ENCODE measurements around the gene DCAF6.

Gene DCAF6

GRCh38 chr1:168099337-168099801 lies 162.9 kb downstream of the DCAF6 start:
- no peak overlapping the region for H3K4me3 ChIP-seq (ENCODE audit: low read depth, low read length)
- no peak for TF ChIP-seq CTCF (IDR thresholded peaks at IDR 0.05; ENCODE audit: low read depth, low read length)

- no peak for TF ChIP-seq CTCF (IDR thresholded peaks at IDR 0.05; ENCODE audit: low read depth, low read length)
These were observed 164.0 kb downstream of the DCAF6 start for GRCh38 chr1:168100315-168101002.

DNA sequence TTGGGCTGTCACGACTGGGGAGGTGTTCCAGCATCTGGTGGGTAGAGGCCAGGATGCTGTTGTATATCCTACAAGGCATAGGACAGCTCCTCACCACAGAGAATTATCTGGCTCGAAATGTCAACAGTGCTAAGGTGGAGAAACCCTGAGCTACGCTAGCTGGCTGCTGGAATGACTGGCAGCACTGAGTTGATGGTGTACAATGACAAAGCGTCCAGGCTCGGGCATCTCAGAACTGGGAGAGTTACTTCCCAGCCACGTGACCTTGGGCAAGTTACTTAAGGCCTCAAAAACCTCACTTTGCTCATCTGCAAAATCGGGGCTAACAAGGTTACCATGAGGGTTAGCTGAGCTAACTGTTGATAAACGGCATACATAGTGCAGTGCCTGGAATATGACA lies 164.9 kb downstream of the DCAF6 start:
- H3K4me3 ChIP-seq (ENCODE audit: low read depth, low read length) = no peak overlapping the region
- TF ChIP-seq CTCF (IDR thresholded peaks at IDR 0.05; ENCODE audit: low read depth, low read length) = no peak

More at GRCh38 chr1:168100315-168101002, 164.0 kb downstream of the DCAF6 start:
- H3K4me3 ChIP-seq (ENCODE audit: low read depth, low read length) = no peak overlapping the region

DNA sequence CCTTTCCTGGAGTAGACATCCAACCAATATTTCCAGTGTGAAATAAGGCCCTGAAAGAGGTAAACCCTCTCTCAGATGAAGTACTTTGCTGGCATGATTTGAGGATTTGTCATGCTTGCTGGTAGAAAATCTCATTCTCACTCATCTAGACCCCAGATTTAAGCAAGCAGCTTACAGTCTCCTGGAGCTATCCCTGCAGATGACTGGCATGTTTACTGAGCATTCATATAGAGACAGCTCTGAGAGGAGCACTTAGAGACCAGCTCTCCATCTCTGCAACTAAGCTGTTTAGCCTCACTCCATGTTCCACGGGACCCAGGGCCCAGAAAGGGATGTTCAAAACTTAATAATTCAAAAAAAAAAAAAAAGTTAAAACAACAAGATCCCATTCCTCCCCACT lies 166.0 kb downstream of the DCAF6 start:
- H3K4me3 ChIP-seq (ENCODE audit: low read depth, low read length) = no peak overlapping the region
- TF ChIP-seq CTCF (IDR thresholded peaks at IDR 0.05; ENCODE audit: low read depth, low read length) = no peak

DNA sequence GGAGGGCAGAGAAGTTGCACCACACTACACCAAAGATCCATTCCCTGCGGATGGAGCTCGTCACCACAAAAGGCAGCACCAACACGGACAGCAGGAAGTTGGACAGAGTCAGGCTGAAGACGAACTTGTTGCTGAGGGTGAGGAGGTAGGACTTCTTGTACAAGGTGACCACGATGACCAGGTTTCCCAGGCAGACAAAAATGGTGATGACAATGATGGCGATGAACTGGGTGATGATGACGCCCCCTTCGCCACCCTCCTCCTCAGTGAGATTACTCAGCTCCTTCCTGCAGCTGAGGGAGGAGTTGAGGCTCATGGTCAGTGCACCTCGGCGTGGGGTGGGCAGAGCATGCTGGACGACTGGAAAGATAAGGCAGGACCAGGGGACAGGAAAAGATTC lies 168.1 kb downstream of the DCAF6 start:
- no peak for TF ChIP-seq CTCF (IDR thresholded peaks at IDR 0.05; ENCODE audit: low read depth, low read length)

DNA sequence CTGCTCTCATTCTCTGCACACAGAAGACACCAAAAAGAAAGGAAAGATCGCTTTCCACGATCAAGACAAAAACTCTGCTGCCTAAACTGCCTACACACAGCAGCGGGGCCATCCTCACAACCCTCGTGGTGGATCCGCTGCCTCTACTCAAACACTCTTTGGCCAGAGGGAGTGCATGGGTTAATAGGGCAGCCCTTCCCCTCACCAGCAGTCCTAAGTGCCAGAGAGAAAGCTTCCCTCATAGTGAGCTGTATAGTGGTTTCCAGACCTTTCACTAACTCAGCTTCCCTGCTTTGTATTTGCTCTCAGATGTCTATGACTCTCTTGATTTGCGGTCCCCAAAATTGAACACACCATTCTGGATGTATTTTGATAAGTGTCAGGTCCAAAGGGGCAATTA lies 169.4 kb downstream of the DCAF6 start:
- no peak for TF ChIP-seq CTCF (IDR thresholded peaks at IDR 0.05; ENCODE audit: low read depth, low read length)
- no peak overlapping the region for H3K4me3 ChIP-seq (ENCODE audit: low read depth, low read length)

More for the DNA sequence above, 168.1 kb downstream of the DCAF6 start:
- H3K4me3 ChIP-seq (ENCODE audit: low read depth, low read length) = no peak overlapping the region

- no peak overlapping the region for H3K4me3 ChIP-seq (ENCODE audit: low read depth, low read length)
- TF ChIP-seq CTCF (IDR thresholded peaks at IDR 0.05; ENCODE audit: low read depth, low read length) = no peak
These were observed 169.8 kb downstream of the DCAF6 start for GRCh38 chr1:168106274-168106673.

Measured in WI38 (cell line).